Activated T-helper 17 cell treated with anti-CD3 and anti-CD28 coated beads, Interleukin-2, amount 50 U/mL, for 72 hours (primary cell): ENCODE results near the gene TTLL9. TPM values are rescaled to one million over a fixed set of nuclear protein-coding genes. Genes with fewer than 3 reads are reported as not detected.

ENCODE experiments used
- ATAC-seq: fragments of 150-1000 bp; cut with Tn5 transposase; replicated peaks from 2 replicates; pipeline ENCODE4 v1.10.0; 2021; ENCODE audit warnings: mild to moderate bottlenecking, moderate library complexity
- H3K27ac Mint-ChIP-seq: one replicate; pipeline ENCODE4 v1.8.0; 2022; ENCODE audit warnings: mixed read lengths
- H3K27me3 Mint-ChIP-seq: one replicate; pipeline ENCODE4 v1.8.0; 2022; ENCODE audit warnings: mixed read lengths
- H3K36me3 Mint-ChIP-seq: one replicate; pipeline ENCODE4 v1.8.0; 2022; ENCODE audit warnings: low read depth, mild to moderate bottlenecking, mixed read lengths
- H3K4me1 Mint-ChIP-seq: one replicate; pipeline ENCODE4 v1.8.0; 2022; ENCODE audit warnings: mixed read lengths
- H3K4me3 Mint-ChIP-seq: one replicate; pipeline ENCODE4 v1.8.0; 2022; ENCODE audit warnings: mild to moderate bottlenecking, mixed read lengths
- H3K9me3 Mint-ChIP-seq: one replicate; pipeline ENCODE4 v1.8.0; 2022; ENCODE audit warnings: mixed read lengths
- total RNA-seq, 2 donors: library from RNA; stranded (reverse); gene quantifications; one replicate each; pipeline ENCODE4 v1.2.3, GENCODE V29; 2022

Gene TTLL9
- total RNA-seq, 2 donors from 2014 or later, result not detected

- Mint-ChIP-seq H3K27ac (no peak overlapping the region), H3K36me3 (no peaks in the 10 kb centered on the region), H3K4me1 (peaks cover 4% of the 10 kb centered on the region), H3K27me3 (peaks cover 58% of the 10 kb centered on the region), H3K4me3 (peak overlapping the region; percentile 59), H3K9me3 (peaks cover 3% of the 10 kb centered on the region)
- peak; percentile 67 for ATAC-seq
Observed at GRCh38 chr20:31968291-31969126, 98.1 kb downstream of the TTLL9 start.

GRCh38 chr20:31969991-31970390, 99.6 kb downstream of the TTLL9 start:
- Mint-ChIP-seq H3K4me3 (no peak overlapping the region), H3K36me3 (no peaks in the 10 kb centered on the region), H3K9me3 (peaks cover 3% of the 10 kb centered on the region), H3K27me3 (peaks cover 59% of the 10 kb centered on the region), H3K27ac (no peak overlapping the region), H3K4me1 (peaks cover 4% of the 10 kb centered on the region)
- ATAC-seq, result no peak

GRCh38 chr20:31972471-31973021, 102.1 kb downstream of the TTLL9 start:
- no peaks in the 10 kb centered on the region for H3K36me3 Mint-ChIP-seq
- no peak overlapping the region for H3K4me3 Mint-ChIP-seq
- H3K4me1 Mint-ChIP-seq, result no peaks in the 10 kb centered on the region
- peaks cover 44% of the 10 kb centered on the region for H3K27me3 Mint-ChIP-seq
- ATAC-seq, result no peak
- H3K27ac Mint-ChIP-seq, result no peak overlapping the region
- H3K9me3 Mint-ChIP-seq, result no peaks in the 10 kb centered on the region

- no peaks in the 10 kb centered on the region for H3K9me3 Mint-ChIP-seq
- H3K27me3 Mint-ChIP-seq, result peaks cover 40% of the 10 kb centered on the region
- no peaks in the 10 kb centered on the region for H3K4me1 Mint-ChIP-seq
- H3K4me3 Mint-ChIP-seq, result no peak overlapping the region
- no peak overlapping the region for H3K27ac Mint-ChIP-seq
- H3K36me3 Mint-ChIP-seq, result no peaks in the 10 kb centered on the region
- no peak for ATAC-seq
Observed at GRCh38 chr20:31974296-31974695, 103.9 kb downstream of the TTLL9 start.

- Mint-ChIP-seq H3K36me3 (no peaks in the 10 kb centered on the region), H3K27ac (no peak overlapping the region), H3K9me3 (no peaks in the 10 kb centered on the region), H3K4me3 (no peak overlapping the region), H3K27me3 (peaks cover 38% of the 10 kb centered on the region), H3K4me1 (no peaks in the 10 kb centered on the region)
- ATAC-seq, result no peak
Observed at GRCh38 chr20:31974951-31975487, 104.6 kb downstream of the TTLL9 start.

- Mint-ChIP-seq H3K36me3 (no peaks in the 10 kb centered on the region), H3K27me3 (peaks cover 32% of the 10 kb centered on the region), H3K27ac (no peak overlapping the region), H3K4me3 (no peak overlapping the region), H3K9me3 (no peaks in the 10 kb centered on the region), H3K4me1 (no peaks in the 10 kb centered on the region)
- no peak for ATAC-seq
Observed at GRCh38 chr20:31975874-31976273, 105.4 kb downstream of the TTLL9 start.

- H3K27me3 Mint-ChIP-seq, result peaks cover 29% of the 10 kb centered on the region
- H3K36me3 Mint-ChIP-seq, result no peaks in the 10 kb centered on the region
- no peaks in the 10 kb centered on the region for H3K9me3 Mint-ChIP-seq
- no peaks in the 10 kb centered on the region for H3K4me1 Mint-ChIP-seq
- no peak overlapping the region for H3K4me3 Mint-ChIP-seq
- no peak overlapping the region for H3K27ac Mint-ChIP-seq
- no peak for ATAC-seq
Observed at GRCh38 chr20:31977080-31977479, 106.6 kb downstream of the TTLL9 start.

- no peak overlapping the region for H3K4me3 Mint-ChIP-seq
- no peaks in the 10 kb centered on the region for H3K4me1 Mint-ChIP-seq
- H3K36me3 Mint-ChIP-seq, result no peaks in the 10 kb centered on the region
- H3K27ac Mint-ChIP-seq, result no peak overlapping the region
- H3K9me3 Mint-ChIP-seq, result no peaks in the 10 kb centered on the region
- peaks cover 14% of the 10 kb centered on the region for H3K27me3 Mint-ChIP-seq
- no peak for ATAC-seq
Observed at GRCh38 chr20:31979713-31980426, 109.4 kb downstream of the TTLL9 start.

GRCh38 chr20:31981784-31982183, 111.3 kb downstream of the TTLL9 start:
- H3K4me1 Mint-ChIP-seq, result no peaks in the 10 kb centered on the region
- peaks cover 9% of the 10 kb centered on the region for H3K27me3 Mint-ChIP-seq
- H3K9me3 Mint-ChIP-seq, result no peaks in the 10 kb centered on the region
- no peak overlapping the region for H3K4me3 Mint-ChIP-seq
- H3K36me3 Mint-ChIP-seq, result no peaks in the 10 kb centered on the region
- no peak overlapping the region for H3K27ac Mint-ChIP-seq
- no peak for ATAC-seq

GRCh38 chr20:31984981-31985471, 114.6 kb downstream of the TTLL9 start:
- Mint-ChIP-seq H3K9me3 (no peaks in the 10 kb centered on the region), H3K27me3 (peaks cover 4% of the 10 kb centered on the region), H3K27ac (no peak overlapping the region), H3K4me3 (no peak overlapping the region), H3K36me3 (no peaks in the 10 kb centered on the region), H3K4me1 (no peaks in the 10 kb centered on the region)
- no peak for ATAC-seq

- H3K27ac Mint-ChIP-seq, result no peak overlapping the region
- peak; percentile 37 for ATAC-seq
- no peak overlapping the region for H3K4me3 Mint-ChIP-seq
- no peaks in the 10 kb centered on the region for H3K36me3 Mint-ChIP-seq
- H3K27me3 Mint-ChIP-seq, result no peaks in the 10 kb centered on the region
- no peaks in the 10 kb centered on the region for H3K4me1 Mint-ChIP-seq
- no peaks in the 10 kb centered on the region for H3K9me3 Mint-ChIP-seq
Observed at GRCh38 chr20:31987744-31988143, 117.3 kb downstream of the TTLL9 start.

- peaks cover 7% of the 10 kb centered on the region for H3K27me3 Mint-ChIP-seq
- no peaks in the 10 kb centered on the region for H3K9me3 Mint-ChIP-seq
- peak; percentile 24 for ATAC-seq
Observed at GRCh38 chr20:31988430-31989015, 118.1 kb downstream of the TTLL9 start.

GRCh38 chr20:31989030-31989645, 118.7 kb downstream of the TTLL9 start:
- no peaks in the 10 kb centered on the region for H3K9me3 Mint-ChIP-seq
- H3K36me3 Mint-ChIP-seq, result no peaks in the 10 kb centered on the region
- peaks cover 13% of the 10 kb centered on the region for H3K27me3 Mint-ChIP-seq
- no peak overlapping the region for H3K4me3 Mint-ChIP-seq
- ATAC-seq, result no peak
- H3K4me1 Mint-ChIP-seq, result no peaks in the 10 kb centered on the region
- no peak overlapping the region for H3K27ac Mint-ChIP-seq

More at GRCh38 chr20:31988430-31989015, 118.1 kb downstream of the TTLL9 start:
- Mint-ChIP-seq H3K4me3 (no peak overlapping the region), H3K36me3 (no peaks in the 10 kb centered on the region), H3K4me1 (no peaks in the 10 kb centered on the region), H3K27ac (no peak overlapping the region)
